IMR-90 (cell line): ENCODE results near the gene PEX11G.

ENCODE experiments used
- BHLHE40 ChIP-seq: fragments of 150-350 bp; IDR thresholded peaks from 2 replicates; pipeline ENCODE4 v1.6.1; 2016; ENCODE audit warnings: mild to moderate bottlenecking, low read depth, low read length
- CEBPB ChIP-seq: IDR thresholded peaks from 2 replicates; pipeline ENCODE4 v1.6.1; 2012; ENCODE audit warnings: low read depth, low read length, improper control_type of control experiment
- CHD1 ChIP-seq: IDR thresholded peaks from 2 replicates; pipeline ENCODE4 v1.6.1; 2012; ENCODE audit warnings: low read depth, low read length, improper control_type of control experiment
- ELK1 ChIP-seq: fragments of 150-350 bp; IDR thresholded peaks from 2 replicates; pipeline ENCODE4 v1.6.1; 2016; ENCODE audit warnings: low read depth, mild to moderate bottlenecking, low read length, moderate library complexity, borderline replicate concordance
- FOS ChIP-seq: fragments of 150-350 bp; IDR thresholded peaks from 2 replicates; pipeline ENCODE4 v1.6.1; 2016; ENCODE audit warnings: low read depth, low read length
- MAZ ChIP-seq: IDR thresholded peaks from 2 replicates; pipeline ENCODE4 v1.6.1; 2012; ENCODE audit warnings: low read depth, mild to moderate bottlenecking, low read length, improper control_type of control experiment, moderate library complexity, borderline replicate concordance
- MXI1 ChIP-seq: IDR thresholded peaks from 2 replicates; pipeline ENCODE4 v1.6.1; 2012; ENCODE audit warnings: low read depth, mild to moderate bottlenecking, low read length, moderate library complexity, borderline replicate concordance
- POLR2A ChIP-seq: IDR thresholded peaks from 2 replicates; pipeline ENCODE4 v1.6.1; 2012; ENCODE audit warnings: mild to moderate bottlenecking, low read depth, low read length
- RAD21 ChIP-seq: IDR thresholded peaks from 2 replicates; pipeline ENCODE4 v1.6.1; 2012; ENCODE audit warnings: low read length, improper control_type of control experiment
- RCOR1 ChIP-seq: IDR thresholded peaks from 2 replicates; pipeline ENCODE4 v1.6.1; 2012; ENCODE audit warnings: mild to moderate bottlenecking, low read length, improper control_type of control experiment; ENCODE audit not compliant: insufficient replicate concordance
- RFX5 ChIP-seq: IDR thresholded peaks from 2 replicates; pipeline ENCODE4 v1.8.0; 2012; ENCODE audit warnings: low read depth, mild to moderate bottlenecking, low read length, moderate library complexity
- SMC3 ChIP-seq: fragments of 150-350 bp; IDR thresholded peaks from 2 replicates; pipeline ENCODE4 v1.6.1; 2016; ENCODE audit warnings: low read depth, mild to moderate bottlenecking, antibody characterized with exemption, low read length, moderate library complexity
- TF ChIP-seq, protein P1 (sequence below): conservative IDR thresholded peaks from 2 replicates; pipeline ENCODE4 v1.5.1; 2012; ENCODE audit warnings: mild to moderate bottlenecking, low read depth, low read length, improper control_type of control experiment
- TF ChIP-seq, protein P2 (sequence below): fragments of 150-350 bp; IDR thresholded peaks from 2 replicates; pipeline ENCODE4 v1.6.1; 2017; ENCODE audit warnings: mild to moderate bottlenecking, antibody characterized with exemption, low read length, low read depth

DNA sequence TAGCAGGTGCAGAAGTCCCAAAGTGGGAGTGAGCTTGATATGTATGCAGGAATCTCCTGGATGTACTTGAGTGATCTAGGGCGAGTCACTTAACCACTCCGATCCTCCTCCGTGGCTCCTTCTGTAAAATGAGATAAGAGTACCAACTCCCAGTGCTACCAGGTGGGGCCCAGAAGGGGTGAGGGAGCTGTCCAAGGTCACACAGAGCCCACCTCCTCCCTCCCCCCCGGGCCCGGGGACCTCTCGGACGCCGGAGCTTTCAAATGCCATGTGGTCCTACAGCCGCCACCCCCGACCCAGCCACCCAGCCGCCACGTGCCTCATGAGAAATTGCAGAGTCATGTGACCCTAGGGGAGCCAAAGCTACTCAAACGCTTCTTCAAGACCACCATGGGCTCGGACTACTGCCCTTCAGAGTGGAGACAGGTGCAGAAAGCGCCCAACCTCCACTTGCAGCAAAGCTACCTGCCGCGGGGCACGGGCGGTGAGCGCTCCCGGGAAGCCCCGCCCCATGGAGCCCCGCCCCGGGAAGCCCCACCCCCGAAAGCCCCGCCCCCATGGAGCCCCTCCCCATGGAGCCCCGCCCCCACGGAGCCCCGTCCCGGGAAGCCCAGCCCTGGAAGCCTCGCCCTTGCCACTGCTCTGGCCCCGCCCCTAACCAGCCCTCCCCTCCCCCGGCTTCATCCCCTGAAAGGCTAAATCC is 17.0 kb upstream of the PEX11G start:
- TF ChIP-seq, protein P1, sequence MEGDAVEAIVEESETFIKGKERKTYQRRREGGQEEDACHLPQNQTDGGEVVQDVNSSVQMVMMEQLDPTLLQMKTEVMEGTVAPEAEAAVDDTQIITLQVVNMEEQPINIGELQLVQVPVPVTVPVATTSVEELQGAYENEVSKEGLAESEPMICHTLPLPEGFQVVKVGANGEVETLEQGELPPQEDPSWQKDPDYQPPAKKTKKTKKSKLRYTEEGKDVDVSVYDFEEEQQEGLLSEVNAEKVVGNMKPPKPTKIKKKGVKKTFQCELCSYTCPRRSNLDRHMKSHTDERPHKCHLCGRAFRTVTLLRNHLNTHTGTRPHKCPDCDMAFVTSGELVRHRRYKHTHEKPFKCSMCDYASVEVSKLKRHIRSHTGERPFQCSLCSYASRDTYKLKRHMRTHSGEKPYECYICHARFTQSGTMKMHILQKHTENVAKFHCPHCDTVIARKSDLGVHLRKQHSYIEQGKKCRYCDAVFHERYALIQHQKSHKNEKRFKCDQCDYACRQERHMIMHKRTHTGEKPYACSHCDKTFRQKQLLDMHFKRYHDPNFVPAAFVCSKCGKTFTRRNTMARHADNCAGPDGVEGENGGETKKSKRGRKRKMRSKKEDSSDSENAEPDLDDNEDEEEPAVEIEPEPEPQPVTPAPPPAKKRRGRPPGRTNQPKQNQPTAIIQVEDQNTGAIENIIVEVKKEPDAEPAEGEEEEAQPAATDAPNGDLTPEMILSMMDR = no peak
- TF ChIP-seq MAZ (no peak), RAD21 (no peak), POLR2A (no peak), CHD1 (no peak), MXI1 (no peak), RFX5 (no peak), BHLHE40 (no peak), RCOR1 (no peak), SMC3 (no peak), CEBPB (no peak), ELK1 (no peak), FOS (no peak)
- TF ChIP-seq, protein P2, sequence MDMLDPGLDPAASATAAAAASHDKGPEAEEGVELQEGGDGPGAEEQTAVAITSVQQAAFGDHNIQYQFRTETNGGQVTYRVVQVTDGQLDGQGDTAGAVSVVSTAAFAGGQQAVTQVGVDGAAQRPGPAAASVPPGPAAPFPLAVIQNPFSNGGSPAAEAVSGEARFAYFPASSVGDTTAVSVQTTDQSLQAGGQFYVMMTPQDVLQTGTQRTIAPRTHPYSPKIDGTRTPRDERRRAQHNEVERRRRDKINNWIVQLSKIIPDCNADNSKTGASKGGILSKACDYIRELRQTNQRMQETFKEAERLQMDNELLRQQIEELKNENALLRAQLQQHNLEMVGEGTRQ = peak; percentile 59
